H1 (cell line): Measurements from ENCODE around the gene CEP41. TPM values are rescaled to one million over a fixed set of nuclear protein-coding genes. Genes with fewer than 3 reads are reported as not detected.

Source experiments
- polyA plus RNA-seq, 7 experiments: library from polyadenylated mRNA; depleted of rRNA in 3 of 7; stranded (reverse) in 5 of 7; unstranded in 2 of 7; fragments of >200 nt in 5 of 7; fragments of 200-250 nt in 2 of 7; gene quantifications; 1 replicate in 5 of 7; 2 replicates in 1 of 7; 4 replicates in 1 of 7; pipeline versions ENCODE4 v1.2.1 to v1.2.3, GENCODE V29; 2011 to 2013; ENCODE audit warnings: missing spikeins in 2 of 7, mixed read lengths in 2 of 7
- small RNA-seq: library from polyadenylated mRNA; stranded (forward); fragments of <200 nt; extraction: miRNeasy Mini kit (QIAGEN cat#:217004); gene quantifications from one replicate; pipeline ENCODE3, GENCODE V24; 2013; ENCODE audit not compliant: insufficient read depth
- total RNA-seq: library from RNA; stranded (reverse); fragmentation: NEBNext Ultra II Directional; extraction: Animal tissue kit (Norgen Biotek cat#: 25700); gene quantifications from 2 replicates; pipeline ENCODE4 v1.2.1, GENCODE V29; 2021

Gene CEP41
- total and polyA plus RNA-seq, 2 of the 8 experiments (the other 6 are each of a cell fraction or from before 2014, with no cell fraction given): 9.3 to 12.8 TPM

Small RNAs within 50 kb of the gene (small RNA-seq; reads per million reads assigned to genes)
- not detected for gene RF02148
- gene RF02149: not detected
- gene RF02150: not detected

Other genes with a start within 250 kb of the CEP41 start
- 25.6 and 28.5 TPM in 2 replicates for gene TMEM209, start 235.6 kb downstream of the CEP41 start, total RNA-seq
- gene TMEM209, start 235.6 kb downstream of the CEP41 start, polyA plus RNA-seq (2011; rRNA removed): 23.5 and 30.5 TPM in 2 replicates
- not detected in 2 replicates for gene SSMEM1, start 233.2 kb downstream of the CEP41 start, total RNA-seq
- not detected in 2 replicates for gene SSMEM1, start 233.2 kb downstream of the CEP41 start, polyA plus RNA-seq (2011; rRNA removed)
- 0.31 TPM in 1 of 2 replicates, not detected in the other for gene CPA2, start 174.2 kb downstream of the CEP41 start, total RNA-seq
- 0.21 and 0.22 TPM in 2 replicates for gene CPA2, start 174.2 kb downstream of the CEP41 start, polyA plus RNA-seq (2011; rRNA removed)
- not detected in 2 replicates for gene CPA4, start 147.9 kb downstream of the CEP41 start, total RNA-seq
- 0.03 TPM in 1 of 2 replicates, not detected in the other for gene CPA4, start 147.9 kb downstream of the CEP41 start, polyA plus RNA-seq (2011; rRNA removed)
- not detected in 2 replicates for gene CPA5, start 96.2 kb downstream of the CEP41 start, total RNA-seq
- gene CPA5, start 96.2 kb downstream of the CEP41 start, polyA plus RNA-seq (2011; rRNA removed): 0.12 TPM in 1 of 2 replicates, not detected in the other
- gene CPA1, start 60.5 kb downstream of the CEP41 start, total RNA-seq: not detected in 2 replicates
- gene CPA1, start 60.5 kb downstream of the CEP41 start, polyA plus RNA-seq (2011; rRNA removed): 0.06 TPM in 1 of 2 replicates, not detected in the other
- gene MEST, start 51.1 kb upstream of the CEP41 start, total RNA-seq: 269 and 283 TPM in 2 replicates
- 152 and 176 TPM in 2 replicates for gene MEST, start 51.1 kb upstream of the CEP41 start, polyA plus RNA-seq (2011; rRNA removed)
- 51.3 and 53.1 TPM in 2 replicates for gene COPG2, start 227.7 kb upstream of the CEP41 start, total RNA-seq
- 35.3 and 50.3 TPM in 2 replicates for gene COPG2, start 227.7 kb upstream of the CEP41 start, polyA plus RNA-seq (2011; rRNA removed)
- not detected in 2 replicates for gene TSGA13, start 245.5 kb upstream of the CEP41 start, total RNA-seq
- gene TSGA13, start 245.5 kb upstream of the CEP41 start, polyA plus RNA-seq (2011; rRNA removed): not detected in 2 replicates